ENCODE results near the gene CSF2RB. TPM values are rescaled to one million over a fixed set of nuclear protein-coding genes. Genes with fewer than 3 reads are reported as not detected.
A peak's percentile ranks its signal among the peaks of the same experiment; 100 is the strongest.
"Not testable (repeated sequence)": the region's sequence is repeated elsewhere in the genome, so short reads cannot be mapped to it uniquely, and the experiment has no call there.

Gene CSF2RB
- total RNA-seq, 1 donor from 2014 or later, result 30.1 TPM

GRCh38 chr22:36982136-36982535, 68.7 kb downstream of the CSF2RB start:
- Histone ChIP-seq H3K9me3 (peaks cover 16% of the 10 kb centered on the region), H3K4me3 (no peak overlapping the region), H3K27me3 (ENCODE audit: low read depth) (peaks cover 7% of the 10 kb centered on the region), H3K4me1 (peaks cover 7% of the 10 kb centered on the region), H3K36me3 (no peaks in the 10 kb centered on the region), H3K27ac (no peak overlapping the region)
- TF ChIP-seq CTCF (IDR thresholded peaks at IDR 0.05), result no peak
- no peak for DNase-seq
- ATAC-seq, result no peak
- intact Hi-C loops (cut with DNase I), result no loop called here

GRCh38 chr22:36985211-36985889, 71.9 kb downstream of the CSF2RB start:
- H3K36me3 ChIP-seq, result no peaks in the 10 kb centered on the region
- TF ChIP-seq CTCF (IDR thresholded peaks at IDR 0.05), result no peak
- no peaks in the 10 kb centered on the region for H3K4me1 ChIP-seq
- H3K4me3 ChIP-seq, result no peak overlapping the region
- H3K9me3 ChIP-seq, result peaks cover 16% of the 10 kb centered on the region
- DNase-seq (no peak), ATAC-seq (no peak)
- intact Hi-C loops (cut with DNase I), result no loop called here
- H3K27me3 ChIP-seq (ENCODE audit: low read depth), result peaks cover 10% of the 10 kb centered on the region
- H3K27ac ChIP-seq, result no peak overlapping the region

GRCh38 chr22:36986242-36986821, 72.9 kb downstream of the CSF2RB start:
- Histone ChIP-seq H3K9me3 (peaks cover 16% of the 10 kb centered on the region), H3K4me3 (no peak overlapping the region), H3K27ac (no peak overlapping the region), H3K27me3 (ENCODE audit: low read depth) (peaks cover 19% of the 10 kb centered on the region), H3K36me3 (no peaks in the 10 kb centered on the region), H3K4me1 (no peaks in the 10 kb centered on the region)
- intact Hi-C loops (cut with DNase I), result no loop called here
- peak; percentile 58 for TF ChIP-seq CTCF (IDR thresholded peaks at IDR 0.05)
- ATAC-seq (no peak), DNase-seq (no peak)

GRCh38 chr22:36988075-36988832, 74.8 kb downstream of the CSF2RB start:
- intact Hi-C loops (cut with DNase I), result no loop called here

GRCh38 chr22:36989012-36989411, 75.6 kb downstream of the CSF2RB start:
- peaks cover 16% of the 10 kb centered on the region for H3K9me3 ChIP-seq
- H3K27me3 ChIP-seq (ENCODE audit: low read depth), result peaks cover 28% of the 10 kb centered on the region
- DNase-seq; ATAC-seq; H3K4me1 ChIP-seq; H3K27ac ChIP-seq; H3K36me3 ChIP-seq; H3K4me3 ChIP-seq; intact Hi-C loops (cut with DNase I): not testable (repeated sequence)

More at GRCh38 chr22:36988075-36988832, 74.8 kb downstream of the CSF2RB start:
- Histone ChIP-seq H3K4me3 (no peak overlapping the region), H3K9me3 (peaks cover 16% of the 10 kb centered on the region), H3K36me3 (no peaks in the 10 kb centered on the region), H3K4me1 (no peaks in the 10 kb centered on the region), H3K27me3 (ENCODE audit: low read depth) (peaks cover 29% of the 10 kb centered on the region), H3K27ac (no peak overlapping the region)
- TF ChIP-seq CTCF (IDR thresholded peaks at IDR 0.05), result no peak
- DNase-seq (no peak), ATAC-seq (no peak)

Other genes starting within 250 kb of the CSF2RB start
- not detected for gene CACNG2, start 209.9 kb upstream of the CSF2RB start, total RNA-seq
- gene IFT27, start 137.5 kb upstream of the CSF2RB start, total RNA-seq, result 30.2 TPM
- 4.5 TPM for gene PVALB, start 96.6 kb upstream of the CSF2RB start, total RNA-seq
- 55.3 TPM for gene NCF4, start 52.6 kb upstream of the CSF2RB start, total RNA-seq
- 48.3 TPM for gene TST, start 105.8 kb downstream of the CSF2RB start, total RNA-seq
- gene MPST, start 106.1 kb downstream of the CSF2RB start, total RNA-seq, result 73.2 TPM
- 24.2 TPM for gene KCTD17, start 138.1 kb downstream of the CSF2RB start, total RNA-seq
- gene TMPRSS6, start 196.1 kb downstream of the CSF2RB start, total RNA-seq, result 0.53 TPM
- 10.2 TPM for gene IL2RB, start 236.3 kb downstream of the CSF2RB start, total RNA-seq

Measured in lower lobe of right lung (tissue), 2 donors.